DND-41 (cell line): ENCODE measurements around the gene ARHGAP35.

Experiments used
- ATAC-seq: fragments of 200-7000 bp; cut with Tn5 transposase; 3 replicates; pipeline ENCODE4 v1.9.1; 2021; ENCODE audit warnings: low read depth; ENCODE audit not compliant: insufficient read depth
- DNase-seq: peaks from one replicate; pipeline ENCODE4 v3.0.0-alpha.2; 2020
- H2AFZ ChIP-seq: 2 replicates; pipeline ENCODE4 v1.6.0; 2012; ENCODE audit warnings: low read depth, low read length
- H3K27ac ChIP-seq: 2 replicates; pipeline ENCODE4 v1.5.1; 2012; ENCODE audit warnings: low read length, inconsistent platforms
- H3K27me3 ChIP-seq: fragments of 200-600 bp; sonication (generic); 2 replicates; pipeline ENCODE4 v1.6.0; 2012; ENCODE audit warnings: low read length, mild to moderate bottlenecking, inconsistent platforms; ENCODE audit not compliant: insufficient read depth, poor library complexity
- H3K36me3 ChIP-seq: 2 replicates; pipeline ENCODE4 v1.5.1; 2012; ENCODE audit warnings: low read length, inconsistent platforms; ENCODE audit not compliant: insufficient read depth
- H3K4me1 ChIP-seq: 2 replicates; pipeline ENCODE4 v1.5.1; 2012; ENCODE audit warnings: mild to moderate bottlenecking, low read length; ENCODE audit not compliant: insufficient read depth
- H3K4me2 ChIP-seq: 2 replicates; pipeline ENCODE4 v1.6.0; 2012; ENCODE audit warnings: mild to moderate bottlenecking, moderate library complexity, low read length, inconsistent platforms; ENCODE audit not compliant: insufficient read depth
- H3K4me3 ChIP-seq, 2 experiments: fragments of 200-600 bp in 1 of 2; shearing (Covaris generic) in 1 of 2; 2 replicates each; pipeline ENCODE4 v1.5.1; 2012 to 2016; ENCODE audit warnings: inconsistent platforms in 2 of 2, low read length in 2 of 2, mild to moderate bottlenecking in 2 of 2, low read depth in 1 of 2, moderate library complexity in 1 of 2
- H3K79me2 ChIP-seq: 2 replicates; pipeline ENCODE4 v1.6.0; 2012; ENCODE audit warnings: low read length, inconsistent platforms; ENCODE audit not compliant: insufficient read depth
- H3K9ac ChIP-seq: 2 replicates; pipeline ENCODE4 v1.6.0; 2012; ENCODE audit warnings: low read depth, mild to moderate bottlenecking, inconsistent platforms, low read length, moderate library complexity
- H3K9me3 ChIP-seq: 2 replicates; pipeline ENCODE4 v1.5.1; 2012; ENCODE audit warnings: low read length, moderate library complexity, mild to moderate bottlenecking, inconsistent platforms; ENCODE audit not compliant: insufficient read depth, severe bottlenecking
- H4K20me1 ChIP-seq: 2 replicates; pipeline ENCODE4 v1.6.0; 2012; ENCODE audit warnings: low read length; ENCODE audit not compliant: insufficient read depth
- CTCF ChIP-seq: IDR thresholded peaks from 2 replicates; pipeline ENCODE4 v1.5.1; 2012; ENCODE audit warnings: borderline replicate concordance, low read length, moderate library complexity, mild to moderate bottlenecking; ENCODE audit not compliant: poor library complexity, severe bottlenecking; ENCODE audit errors: extremely low read depth
- EZH2 ChIP-seq: IDR thresholded peaks from 3 replicates; pipeline ENCODE4 v1.6.1; 2012; ENCODE audit warnings: borderline replicate concordance, low read depth, mild to moderate bottlenecking, moderate library complexity, low read length, inconsistent platforms; ENCODE audit not compliant: severe bottlenecking

The ARHGAP35 gene

GRCh38 chr19:46900341-46900740 is 39.5 kb downstream of the ARHGAP35 start:
- peaks cover 78% of the 10 kb centered on the region for H4K20me1 ChIP-seq
- H3K4me1 ChIP-seq, result no peaks in the 10 kb centered on the region
- no peak for DNase-seq
- no peaks in the 10 kb centered on the region for H3K27me3 ChIP-seq
- no peak overlapping the region for H3K4me3 ChIP-seq
- no peak for ATAC-seq
- H2AFZ ChIP-seq, result no peak overlapping the region
- no peaks in the 10 kb centered on the region for H3K36me3 ChIP-seq
- H3K79me2 ChIP-seq, result peaks cover 97% of the 10 kb centered on the region
- TF ChIP-seq EZH2 (no peak), CTCF (no peak)
- H3K27ac ChIP-seq, result no peak overlapping the region
- H3K4me2 ChIP-seq, result no peak overlapping the region
- H3K9ac ChIP-seq, result no peak overlapping the region
- no peaks in the 10 kb centered on the region for H3K9me3 ChIP-seq

GRCh38 chr19:46901701-46902401 is 41.1 kb downstream of the ARHGAP35 start:
- Histone ChIP-seq H3K27ac (no peak overlapping the region), H3K4me1 (no peaks in the 10 kb centered on the region), H4K20me1 (peaks cover 71% of the 10 kb centered on the region), H2AFZ (no peak overlapping the region), H3K36me3 (no peaks in the 10 kb centered on the region), H3K79me2 (peaks cover 97% of the 10 kb centered on the region), H3K9ac (no peak overlapping the region), H3K9me3 (no peaks in the 10 kb centered on the region), H3K27me3 (no peaks in the 10 kb centered on the region), H3K4me2 (no peak overlapping the region), H3K4me3 (no peak overlapping the region)
- ATAC-seq, result no peak
- DNase-seq, result no peak
- TF ChIP-seq EZH2 (no peak), CTCF (no peak)

- H3K27me3 ChIP-seq, result no peaks in the 10 kb centered on the region
- H2AFZ ChIP-seq, result no peak overlapping the region
- no peak overlapping the region for H3K27ac ChIP-seq
Measured at GRCh38 chr19:46902402-46902766, 41.6 kb downstream of the ARHGAP35 start.

More at GRCh38 chr19:46902402-46902766, 41.6 kb downstream of the ARHGAP35 start:
- no peak for ATAC-seq
- no peaks in the 10 kb centered on the region for H3K9me3 ChIP-seq
- H3K4me2 ChIP-seq, result no peak overlapping the region
- no peak overlapping the region for H3K4me3 ChIP-seq
- H3K79me2 ChIP-seq, result peaks cover 92% of the 10 kb centered on the region
- H3K9ac ChIP-seq, result no peak overlapping the region
- no peaks in the 10 kb centered on the region for H3K4me1 ChIP-seq
- H3K36me3 ChIP-seq, result no peaks in the 10 kb centered on the region
- peaks cover 67% of the 10 kb centered on the region for H4K20me1 ChIP-seq
- DNase-seq, result no peak
- TF ChIP-seq CTCF, result no peak
- no peak for TF ChIP-seq EZH2
